ENCODE measurements around the gene SLC9C2.
"Not testable (repeated sequence)": the region's sequence is repeated elsewhere in the genome, so short reads cannot be mapped to it uniquely, and the experiment has no call there.

Gene SLC9C2

GRCh38 chr1:173482683-173483082, 120.2 kb downstream of the SLC9C2 start:
- DNase-seq: no peak

DNA sequence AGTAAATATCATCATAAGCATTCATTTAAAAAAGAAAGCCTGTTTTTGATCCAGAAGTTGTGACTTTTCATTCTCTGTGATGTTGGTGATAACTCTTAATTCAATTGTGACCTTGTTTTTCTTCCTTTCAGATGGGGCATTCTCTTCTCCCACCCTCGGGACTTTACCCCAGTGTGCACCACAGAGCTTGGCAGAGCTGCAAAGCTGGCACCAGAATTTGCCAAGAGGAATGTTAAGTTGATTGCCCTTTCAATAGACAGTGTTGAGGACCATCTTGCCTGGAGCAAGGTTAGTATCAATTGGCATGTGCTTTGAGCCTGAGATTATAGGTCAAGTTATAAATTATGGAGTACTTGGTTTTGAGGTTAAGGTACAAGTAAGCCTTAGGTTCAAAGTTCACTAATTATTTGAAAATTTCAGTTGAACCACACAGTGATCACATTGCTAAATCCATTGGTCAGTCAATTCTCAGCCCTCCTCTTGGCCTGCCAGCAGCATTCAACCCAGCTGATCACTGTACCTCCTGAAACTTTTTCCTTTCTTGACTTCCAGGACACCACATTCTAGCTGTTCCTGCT, 121.6 kb downstream of the SLC9C2 start:
- no peak for DNase-seq

DNA sequence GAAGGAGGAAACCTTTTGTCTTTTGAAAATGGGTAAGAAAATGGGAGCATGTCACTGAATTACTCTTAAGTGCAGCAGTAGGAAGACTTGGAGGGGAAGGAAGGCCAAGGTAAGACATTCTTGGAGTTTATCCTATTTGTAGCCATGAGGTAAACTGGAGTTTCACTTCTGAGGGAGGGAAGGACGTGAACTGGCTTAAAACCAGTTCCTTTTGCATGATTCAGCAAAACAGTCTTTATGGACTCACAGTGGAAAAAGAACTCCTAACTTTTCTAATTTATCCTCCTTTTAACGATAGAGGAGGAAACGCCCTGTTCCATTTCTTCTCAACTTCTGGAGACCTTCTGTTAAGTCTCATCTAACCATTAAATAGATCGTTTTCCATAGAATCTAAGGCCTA, 123.2 kb downstream of the SLC9C2 start:
- DNase-seq: no peak

- DNase-seq: no peak
Observed at GRCh38 chr1:173478094-173478674, 124.7 kb downstream of the SLC9C2 start.

- DNase-seq: peak in 1 of 2 experiments; percentile 29
Observed at GRCh38 chr1:173477286-173478093, 125.4 kb downstream of the SLC9C2 start, which contains the start of gene PRDX6. Gene PRDX6 (plus strand): TSS chr1:173477335. CDS start chr1:173477398, 63 bp downstream.

- peak; percentile 92 to 97 for DNase-seq
Observed at GRCh38 chr1:173476665-173477285, 126.1 kb downstream of the SLC9C2 start.

DNA sequence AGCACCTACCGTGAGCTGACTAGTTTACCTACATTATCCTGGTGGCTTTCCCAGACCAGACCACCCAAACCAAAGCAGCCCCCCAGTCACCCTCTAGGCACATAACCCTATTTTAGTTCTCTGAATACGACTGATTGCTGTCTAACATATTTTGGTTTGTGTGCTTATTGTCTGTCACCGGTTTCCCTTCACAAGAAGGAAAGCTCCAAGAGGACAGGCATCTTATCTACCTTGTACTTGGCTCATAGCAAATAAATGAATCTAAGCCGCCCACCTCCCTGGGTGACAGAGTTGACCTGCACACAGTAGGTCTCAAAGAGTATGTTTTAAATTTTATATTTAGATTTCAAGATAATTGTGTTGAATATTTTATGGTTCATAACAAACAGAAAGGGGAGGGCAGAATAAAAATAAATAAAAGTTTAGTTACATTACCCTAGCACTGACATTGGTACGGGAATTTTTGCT, 126.6 kb downstream of the SLC9C2 start:
- DNase-seq: no peak

GRCh38 chr1:173475564-173476196, 127.2 kb downstream of the SLC9C2 start:
- no peak for DNase-seq

- not testable (repeated sequence) for DNase-seq
Observed at GRCh38 chr1:173474780-173475421, 128.0 kb downstream of the SLC9C2 start.

GRCh38 chr1:173474097-173474779, 128.6 kb downstream of the SLC9C2 start:
- DNase-seq: no peak

DNA sequence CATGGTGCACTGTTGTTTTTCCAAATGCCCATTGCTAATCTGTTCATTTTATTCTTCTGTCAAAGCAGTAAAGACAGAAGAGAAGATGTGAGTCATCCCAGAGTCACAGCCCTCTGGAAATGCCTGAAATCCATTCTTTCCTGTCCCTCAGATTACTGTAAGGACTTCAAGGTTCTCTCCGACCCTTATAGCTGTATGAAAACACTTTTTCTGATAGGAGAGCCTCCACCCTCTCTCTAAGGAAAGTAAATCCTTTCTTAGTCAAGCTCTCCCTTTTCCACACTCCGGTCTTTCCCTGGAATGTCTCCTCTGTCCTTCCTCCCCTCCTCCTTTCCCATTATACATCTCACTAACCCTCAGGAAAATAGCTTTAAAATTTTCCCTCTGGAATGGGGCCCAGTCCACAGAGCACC, 129.3 kb downstream of the SLC9C2 start:
- no peak for DNase-seq

DNA sequence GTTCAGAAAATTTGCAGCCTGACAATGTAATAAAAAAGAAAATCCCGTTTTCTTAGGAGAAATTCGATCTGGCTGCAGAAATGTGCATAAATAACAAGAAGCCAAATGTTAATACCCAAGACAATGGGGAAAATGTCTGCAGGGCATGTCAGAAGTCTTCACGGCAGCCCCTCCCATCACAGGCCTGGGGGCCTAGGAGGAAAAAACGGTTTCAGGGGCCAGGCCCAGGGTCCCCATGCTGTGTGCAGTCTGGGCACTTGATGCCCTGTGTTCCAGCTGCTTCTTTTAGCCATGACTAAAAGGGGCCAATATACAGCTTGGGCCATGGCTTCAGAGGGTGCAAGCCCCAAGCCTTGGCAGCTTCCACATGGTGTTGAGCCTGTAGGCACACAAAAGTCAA, 132.3 kb downstream of the SLC9C2 start:
- DNase-seq: no peak

DNA sequence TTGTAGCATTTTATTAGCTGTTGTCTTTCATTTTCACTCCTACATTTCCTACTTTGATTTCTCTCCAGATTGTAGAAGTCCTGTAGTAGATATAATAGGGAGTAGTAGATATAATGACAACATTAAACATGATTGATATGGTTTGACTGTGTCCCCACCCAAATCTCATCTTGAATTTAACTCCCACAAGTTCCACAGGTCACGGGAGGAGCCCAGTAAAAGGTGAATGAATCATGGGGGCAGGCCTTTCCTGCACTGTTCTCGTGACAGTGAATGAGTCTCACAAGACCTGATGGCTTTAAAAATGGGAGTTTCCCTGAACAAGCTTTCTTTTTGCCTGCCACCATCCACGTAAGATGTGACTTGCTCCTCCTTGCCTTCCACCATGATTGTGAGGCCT, 133.2 kb downstream of the SLC9C2 start:
- DNase-seq: no peak

DNA sequence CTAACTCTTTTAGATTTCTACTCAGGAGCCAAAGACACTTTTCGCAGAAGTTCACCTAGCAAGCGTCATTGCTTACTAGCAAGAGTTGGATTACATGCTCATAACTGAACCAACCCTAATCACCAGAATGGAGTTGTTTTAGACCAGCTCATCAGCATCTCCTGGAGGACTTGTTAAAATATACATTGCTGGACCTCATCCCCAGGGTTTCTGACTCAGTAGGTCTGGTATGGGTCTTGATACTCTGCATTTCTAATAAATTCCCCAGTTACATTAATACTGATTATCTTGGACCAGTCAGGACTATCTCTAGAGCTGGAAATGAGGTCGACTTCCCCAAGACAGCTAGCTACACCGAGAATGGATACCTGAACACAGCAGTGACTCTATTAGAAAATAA, 135.4 kb downstream of the SLC9C2 start:
- no peak for DNase-seq

DNA sequence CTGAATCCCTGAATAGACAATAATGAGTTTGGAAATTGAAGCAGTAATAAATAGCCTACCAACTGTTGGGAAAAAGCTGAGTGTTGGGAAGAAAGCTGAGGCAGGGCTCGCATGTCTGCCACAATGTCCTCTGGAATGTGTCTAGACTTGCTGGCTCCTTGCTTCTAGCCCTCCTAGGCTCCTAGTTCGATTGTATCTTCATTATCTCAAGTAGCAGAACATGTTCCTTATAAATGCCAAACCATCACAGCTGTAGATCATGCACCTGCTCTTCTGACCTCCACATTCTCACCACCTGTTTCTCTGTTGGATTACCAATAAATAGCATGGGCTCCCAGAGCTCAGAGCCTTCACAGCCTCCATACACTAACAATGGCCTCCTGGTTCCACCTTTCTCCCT, 138.7 kb downstream of the SLC9C2 start:
- DNase-seq: not testable (repeated sequence)

DNA sequence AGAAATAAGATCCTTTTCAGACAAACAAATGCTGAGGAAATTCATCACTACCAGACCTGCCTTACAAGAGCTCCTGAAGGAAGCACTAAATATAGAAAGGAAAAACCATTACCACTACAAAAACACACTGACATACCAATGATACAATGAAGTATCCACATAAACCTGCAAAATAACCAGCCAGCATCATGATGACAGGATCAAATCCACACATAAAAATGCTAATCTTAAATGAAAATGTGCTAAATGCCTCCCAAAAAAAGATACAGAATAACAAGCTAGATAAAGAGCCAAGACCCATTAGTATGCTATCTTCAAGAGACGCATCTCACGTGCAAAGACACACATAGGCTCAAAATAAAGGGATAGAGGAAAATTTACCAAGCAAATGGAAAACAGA, 140.2 kb downstream of the SLC9C2 start:
- not testable (repeated sequence) for DNase-seq

DNA sequence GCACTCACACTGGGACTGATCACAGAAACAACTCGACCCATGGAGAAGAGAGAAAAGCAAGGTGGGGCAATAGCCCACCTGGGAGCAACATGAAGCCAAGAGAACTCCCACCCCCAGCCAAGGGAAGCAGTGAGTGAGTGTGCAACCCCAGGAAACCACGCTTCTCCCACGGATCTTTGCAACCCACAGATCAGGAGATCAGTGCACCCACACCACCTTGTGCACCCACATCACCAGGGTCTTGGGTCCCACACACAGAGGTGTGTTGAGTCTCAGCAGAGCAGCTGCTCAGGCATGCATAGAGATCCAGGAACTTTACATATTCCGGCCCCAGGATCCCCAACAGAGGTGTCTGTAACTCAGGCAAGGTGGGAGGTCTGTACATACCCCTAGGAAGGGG, 143.0 kb downstream of the SLC9C2 start:
- DNase-seq: no peak

DNA sequence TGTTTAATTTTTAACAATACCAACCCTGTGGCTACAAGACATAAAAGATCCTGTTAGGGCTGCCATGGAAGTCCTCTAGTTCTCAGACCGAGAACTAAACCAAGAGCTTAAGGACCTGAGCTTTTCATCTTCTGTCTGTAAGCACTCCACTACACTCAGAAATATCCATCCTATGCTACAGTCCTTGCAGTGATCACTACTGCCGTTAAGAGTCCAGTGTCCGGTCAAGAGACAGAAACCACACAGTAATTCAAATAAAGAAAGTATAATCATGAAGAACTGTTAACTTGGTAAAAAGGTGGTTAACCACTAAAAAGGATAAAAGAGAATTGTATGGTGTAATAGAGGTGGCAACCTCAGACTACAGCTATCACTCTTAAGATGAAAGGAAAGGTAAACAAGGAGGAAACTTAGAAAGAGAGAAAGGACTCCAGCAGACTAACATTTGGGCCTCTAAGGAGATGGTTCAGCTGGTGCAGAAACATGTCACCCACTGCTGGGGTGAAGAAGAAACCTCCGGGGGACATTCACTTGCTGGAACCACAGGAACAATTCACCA, 147.8 kb downstream of the SLC9C2 start:
- DNase-seq: no peak

- no peak for DNase-seq
Observed at GRCh38 chr1:173453982-173454381, 148.9 kb downstream of the SLC9C2 start.

GRCh38 chr1:173451981-173452380, 150.9 kb downstream of the SLC9C2 start:
- DNase-seq: no peak

Data from SHP77 (cell line).